Measurements from ENCODE around the gene CYP3A7. TPM values are rescaled to one million over a fixed set of nuclear protein-coding genes. Genes with fewer than 3 reads are reported as not detected.
"Not testable (repeated sequence)": the region's sequence is repeated elsewhere in the genome, so short reads cannot be mapped to it uniquely, and the experiment has no call there.

The CYP3A7 gene
- not detected for polyA plus RNA-seq (2012; ENCODE audit: missing spikeins)

DNA sequence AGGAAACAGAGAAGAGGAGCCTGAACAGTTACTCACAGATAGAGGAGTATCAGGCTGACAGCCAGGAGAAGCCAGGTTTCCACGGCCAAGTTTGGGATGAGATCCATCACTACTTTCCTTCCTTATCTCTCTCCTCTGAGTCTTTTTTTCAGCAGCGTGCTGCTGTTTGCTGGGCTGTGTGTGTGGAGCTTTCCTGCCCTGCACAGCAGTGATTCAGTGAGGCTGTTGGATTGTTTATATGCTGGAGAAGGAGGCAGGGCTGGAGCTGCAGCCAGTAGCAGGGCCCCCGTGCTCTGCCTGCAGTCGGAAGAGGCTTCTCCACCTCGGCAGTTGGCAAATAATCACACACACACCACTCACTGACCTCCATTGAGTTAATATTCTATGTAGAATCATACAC is at the start of gene CYP3A7:
Gene CYP3A7 (minus strand): TSS at position 210 of the 400 bp plus-strand sequence. CDS start 103 bp downstream, at position 107.
- DNase-seq (ENCODE audit: insufficient read length) (no peak), FAIRE-seq (no peak)
- no peak for TF ChIP-seq POLR2A (IDR thresholded peaks at IDR 0.05; ENCODE audit: low read depth, low read length)

DNA sequence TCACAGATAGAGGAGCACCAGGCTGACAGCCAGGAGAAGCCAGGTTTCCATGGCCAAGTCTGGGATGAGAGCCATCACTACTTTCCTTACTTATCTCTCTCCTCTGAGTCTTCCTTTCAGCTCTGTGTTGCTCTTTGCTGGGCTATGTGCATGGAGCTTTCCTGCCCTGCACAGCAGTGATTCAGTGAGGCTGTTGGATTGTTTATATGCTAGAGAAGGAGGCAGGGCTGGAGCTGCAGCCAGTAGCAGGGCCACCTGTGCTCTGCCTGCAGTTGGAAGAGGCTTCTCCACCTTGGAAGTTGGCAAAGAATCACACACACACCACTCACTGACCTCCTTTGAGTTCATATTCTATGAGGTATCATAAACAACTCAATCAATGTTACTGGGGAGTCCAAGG is 49.0 kb upstream of the CYP3A7 start, which contains the start of gene CYP3A4:
Gene CYP3A4 (minus strand): TSS at position 178 of the 400 bp plus-strand sequence. CDS start 103 bp downstream, at position 75.
- DNase-seq (ENCODE audit: insufficient read length) (no peak), FAIRE-seq (no peak)
- TF ChIP-seq POLR2AphosphoS5 (IDR thresholded peaks at IDR 0.05; ENCODE audit: low read depth, low read length) (no peak), TAF1 (IDR thresholded peaks at IDR 0.05; ENCODE audit: borderline replicate concordance, low read depth, low read length) (no peak), POLR2A (IDR thresholded peaks at IDR 0.05; ENCODE audit: low read depth, low read length) (no peak)

DNA sequence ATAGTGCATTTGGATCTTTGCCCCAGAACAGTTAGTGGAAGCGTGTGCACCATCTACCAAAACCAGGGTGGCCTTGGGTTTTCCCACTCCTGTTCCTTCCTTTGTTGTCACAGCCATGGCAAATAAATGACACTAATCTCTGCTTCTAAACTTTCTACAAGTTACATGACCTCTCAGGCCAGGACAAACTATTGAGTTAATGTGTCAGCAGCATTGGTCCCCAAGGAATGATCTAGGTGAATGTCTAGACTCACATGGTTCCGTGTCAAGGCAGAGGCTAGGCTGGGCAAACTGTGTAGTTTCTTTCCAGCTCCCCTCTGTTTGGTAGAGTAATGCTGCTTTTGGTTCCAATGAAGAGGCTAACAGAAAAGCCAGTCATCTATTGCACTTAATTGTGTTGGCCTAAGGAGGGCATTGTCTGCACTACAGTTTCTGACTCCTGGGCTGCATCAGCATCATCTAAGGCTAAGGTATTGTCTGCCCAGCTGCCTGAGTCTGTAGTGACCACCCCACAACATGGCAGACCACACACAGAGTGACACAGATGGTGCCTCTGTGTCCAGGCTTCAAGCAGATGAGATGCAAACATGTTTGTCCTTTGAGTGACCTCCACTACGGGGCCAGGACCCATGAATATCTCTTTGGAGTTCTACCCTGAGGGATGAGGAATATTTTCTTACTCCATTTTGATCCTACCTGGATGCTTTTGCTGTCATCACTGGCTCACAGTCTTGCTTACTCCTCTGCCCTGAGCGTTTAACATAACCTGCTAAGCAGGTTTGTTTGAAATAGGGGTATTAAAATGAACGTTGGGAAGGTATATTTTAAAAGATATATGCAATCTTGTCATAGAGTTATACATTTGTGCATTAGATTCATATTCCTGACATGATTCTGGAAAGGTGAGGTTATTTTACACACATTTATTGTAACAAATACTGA is 47.3 kb upstream of the CYP3A7 start:
- TF ChIP-seq POLR2A (IDR thresholded peaks at IDR 0.05; ENCODE audit: low read depth, low read length) (no peak), POLR2AphosphoS5 (IDR thresholded peaks at IDR 0.05; ENCODE audit: low read depth, low read length) (no peak)
- peak; percentile 36 for FAIRE-seq
- DNase-seq (ENCODE audit: insufficient read length): no peak

DNA sequence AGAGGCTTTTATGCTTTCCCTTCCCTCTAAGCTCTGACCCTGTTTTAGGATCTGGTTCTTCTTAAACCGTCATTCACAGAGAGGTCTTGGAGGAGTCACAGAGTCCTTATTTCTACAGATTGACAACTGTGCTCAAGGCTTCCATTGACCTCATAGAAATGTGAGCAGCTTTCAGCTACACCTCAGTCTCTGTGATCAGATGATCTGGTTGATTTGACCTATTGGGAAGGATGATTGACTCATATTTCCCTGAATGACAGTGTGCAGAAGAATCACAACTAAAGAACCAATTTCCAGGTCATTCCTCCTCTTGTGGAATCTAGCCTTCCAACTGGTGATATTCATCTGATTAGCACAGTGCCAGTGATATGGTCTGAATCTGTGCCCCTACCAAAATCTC is 45.6 kb upstream of the CYP3A7 start:
- no peak for DNase-seq (ENCODE audit: insufficient read length)
- TF ChIP-seq POLR2AphosphoS5 (IDR thresholded peaks at IDR 0.05; ENCODE audit: low read depth, low read length) (no peak), POLR2A (IDR thresholded peaks at IDR 0.05; ENCODE audit: low read depth, low read length) (no peak), TAF1 (IDR thresholded peaks at IDR 0.05; ENCODE audit: borderline replicate concordance, low read depth, low read length) (no peak)
- no peak for FAIRE-seq

DNA sequence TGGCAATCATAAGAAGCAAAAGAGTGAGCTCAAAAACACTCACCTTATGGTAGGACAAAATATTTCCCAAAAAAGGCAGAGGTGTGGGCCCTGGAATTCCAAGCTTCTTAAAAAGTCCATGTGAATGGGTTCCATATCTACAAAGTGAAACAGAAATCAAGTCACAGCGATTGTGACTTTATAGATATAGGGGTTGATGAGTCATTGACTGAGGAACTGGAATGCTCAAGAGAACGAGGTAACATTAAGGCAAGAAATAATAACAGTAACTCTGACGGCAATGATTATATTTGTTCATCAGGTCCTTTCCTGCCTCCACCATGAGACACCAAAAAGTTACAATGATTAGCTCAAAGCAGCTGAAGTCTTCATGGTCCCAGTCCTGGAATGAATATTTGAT is 45.0 kb upstream of the CYP3A7 start:
- FAIRE-seq: no peak
- no peak for TF ChIP-seq TAF1 (IDR thresholded peaks at IDR 0.05; ENCODE audit: borderline replicate concordance, low read depth, low read length)
- TF ChIP-seq POLR2A (IDR thresholded peaks at IDR 0.05; ENCODE audit: low read depth, low read length): no peak
- TF ChIP-seq POLR2AphosphoS5 (IDR thresholded peaks at IDR 0.05; ENCODE audit: low read depth, low read length): no peak
- no peak for DNase-seq (ENCODE audit: insufficient read length)

DNA sequence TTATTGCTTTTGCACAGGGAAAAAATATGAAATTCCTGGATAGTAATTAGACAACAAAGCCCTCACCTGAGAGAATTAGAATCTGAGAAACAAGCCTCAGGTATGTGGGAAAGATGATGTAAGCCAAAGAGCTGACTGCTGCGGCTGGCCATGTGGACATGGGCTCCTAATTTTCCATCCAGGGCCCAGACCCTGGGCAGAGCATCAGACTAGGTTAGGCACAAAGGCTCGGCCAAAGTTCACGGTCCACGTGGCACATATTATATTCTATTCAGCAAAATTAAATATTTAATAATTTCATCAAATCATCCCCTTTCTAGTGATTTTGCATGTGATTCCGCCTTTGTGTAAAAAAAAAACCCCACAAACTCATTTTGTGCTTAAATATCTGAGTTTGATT is 43.9 kb upstream of the CYP3A7 start:
- TF ChIP-seq POLR2AphosphoS5 (IDR thresholded peaks at IDR 0.05; ENCODE audit: low read depth, low read length) (no peak), POLR2A (IDR thresholded peaks at IDR 0.05; ENCODE audit: low read depth, low read length) (no peak), TAF1 (IDR thresholded peaks at IDR 0.05; ENCODE audit: borderline replicate concordance, low read depth, low read length) (no peak)
- FAIRE-seq (no peak), DNase-seq (ENCODE audit: insufficient read length) (no peak)

DNA sequence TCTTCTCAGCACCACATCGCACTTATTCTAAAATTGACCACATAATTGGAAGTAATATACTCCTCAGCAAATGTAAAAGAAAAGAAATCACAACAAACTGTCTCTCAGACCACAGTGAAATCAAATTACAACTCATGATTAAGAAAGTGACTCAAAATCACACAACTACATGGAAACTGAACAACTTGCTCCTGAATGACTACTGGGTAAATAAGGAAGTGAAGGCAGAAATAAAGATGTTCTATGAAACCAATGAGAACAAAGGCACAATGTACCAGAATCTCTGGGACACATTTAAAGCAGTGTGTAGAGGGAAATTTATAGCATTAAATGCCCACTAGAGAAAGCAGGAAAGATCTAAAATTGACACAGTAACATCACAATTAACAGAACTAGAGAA is 38.4 kb upstream of the CYP3A7 start:
- FAIRE-seq; DNase-seq (ENCODE audit: insufficient read length): not testable (repeated sequence)

DNA sequence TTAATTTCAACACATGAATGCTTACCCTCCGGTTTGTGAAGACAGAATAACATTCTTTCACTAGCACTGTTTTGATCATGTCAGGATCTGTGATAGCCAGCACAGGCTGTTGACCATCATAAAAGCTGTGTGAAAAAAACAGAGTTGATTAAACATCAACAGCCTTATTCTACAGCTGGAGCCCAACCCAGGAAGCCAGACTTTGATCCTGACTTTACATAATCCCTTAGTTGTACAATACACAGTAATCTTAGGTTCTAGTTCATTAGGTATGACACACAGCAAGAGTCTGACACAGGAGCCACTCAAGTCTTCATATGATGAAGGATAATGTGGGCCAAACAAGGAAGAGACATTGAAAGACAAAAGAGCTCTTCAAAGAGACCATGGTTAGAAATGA is 37.6 kb upstream of the CYP3A7 start:
- TF ChIP-seq POLR2A (IDR thresholded peaks at IDR 0.05; ENCODE audit: low read depth, low read length) (no peak), TAF1 (IDR thresholded peaks at IDR 0.05; ENCODE audit: borderline replicate concordance, low read depth, low read length) (no peak), POLR2AphosphoS5 (IDR thresholded peaks at IDR 0.05; ENCODE audit: low read depth, low read length) (no peak)
- DNase-seq (ENCODE audit: insufficient read length): no peak
- FAIRE-seq: no peak

DNA sequence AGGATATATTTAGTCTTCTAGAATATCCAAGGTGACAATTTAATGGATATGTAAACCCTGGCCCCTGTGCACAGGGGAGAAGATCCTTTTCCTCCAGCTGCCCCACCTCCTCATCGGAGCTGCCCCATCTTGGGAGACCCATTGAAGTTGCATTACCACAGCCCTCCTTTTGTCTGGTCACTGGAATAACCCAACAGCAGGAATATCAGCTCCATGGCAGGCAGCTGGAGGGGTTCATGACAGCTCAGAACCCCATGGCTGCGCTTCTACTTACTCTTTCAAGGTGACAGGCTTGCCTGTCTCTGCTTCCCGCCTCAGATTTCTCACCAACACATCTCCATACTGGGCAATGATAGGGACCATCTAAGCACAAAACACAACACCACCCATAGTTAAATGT is 34.5 kb upstream of the CYP3A7 start:
- not testable (repeated sequence) for FAIRE-seq; DNase-seq (ENCODE audit: insufficient read length)

DNA sequence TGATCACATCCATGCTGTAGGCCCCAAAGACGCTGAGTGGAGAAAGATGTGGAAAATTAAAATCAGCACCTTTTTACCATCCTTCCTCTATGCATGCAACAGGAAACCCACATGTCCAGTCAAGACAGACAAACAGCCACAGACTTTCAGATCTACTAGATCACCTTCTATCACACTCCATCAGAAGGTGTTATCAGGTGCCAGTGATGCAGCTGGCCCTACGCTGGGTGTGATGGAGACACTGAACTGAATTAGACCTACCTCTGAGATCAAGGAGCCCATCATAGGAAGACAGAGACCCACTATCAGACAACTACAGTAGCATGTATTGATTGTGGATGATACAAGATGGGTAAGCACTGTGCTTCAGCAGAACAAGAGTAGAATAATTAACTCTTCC is 33.5 kb upstream of the CYP3A7 start:
- no peak for TF ChIP-seq POLR2AphosphoS5 (IDR thresholded peaks at IDR 0.05; ENCODE audit: low read depth, low read length)
- no peak for TF ChIP-seq POLR2A (IDR thresholded peaks at IDR 0.05; ENCODE audit: low read depth, low read length)
- TF ChIP-seq TAF1 (IDR thresholded peaks at IDR 0.05; ENCODE audit: borderline replicate concordance, low read depth, low read length): no peak
- FAIRE-seq: no peak
- DNase-seq (ENCODE audit: insufficient read length): no peak

DNA sequence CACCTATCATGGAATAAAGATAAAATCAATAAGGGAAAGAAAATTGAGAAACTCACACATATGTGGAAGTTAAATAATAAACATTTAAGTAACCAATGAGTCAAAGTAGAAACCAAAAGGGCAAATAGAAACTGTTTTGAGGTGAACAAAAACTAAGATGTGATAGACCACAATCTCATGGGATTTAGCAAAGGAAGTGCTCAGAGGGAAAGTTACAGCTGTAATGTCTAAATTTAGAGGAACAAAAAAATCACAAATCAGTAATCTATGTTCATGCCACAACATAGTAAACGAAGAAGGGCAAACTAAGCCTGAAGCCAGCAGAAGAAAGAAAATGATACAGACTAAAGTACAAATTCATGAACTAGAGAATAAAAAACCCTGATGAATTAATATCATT is 32.7 kb upstream of the CYP3A7 start:
- FAIRE-seq: peak; percentile 77

DNA sequence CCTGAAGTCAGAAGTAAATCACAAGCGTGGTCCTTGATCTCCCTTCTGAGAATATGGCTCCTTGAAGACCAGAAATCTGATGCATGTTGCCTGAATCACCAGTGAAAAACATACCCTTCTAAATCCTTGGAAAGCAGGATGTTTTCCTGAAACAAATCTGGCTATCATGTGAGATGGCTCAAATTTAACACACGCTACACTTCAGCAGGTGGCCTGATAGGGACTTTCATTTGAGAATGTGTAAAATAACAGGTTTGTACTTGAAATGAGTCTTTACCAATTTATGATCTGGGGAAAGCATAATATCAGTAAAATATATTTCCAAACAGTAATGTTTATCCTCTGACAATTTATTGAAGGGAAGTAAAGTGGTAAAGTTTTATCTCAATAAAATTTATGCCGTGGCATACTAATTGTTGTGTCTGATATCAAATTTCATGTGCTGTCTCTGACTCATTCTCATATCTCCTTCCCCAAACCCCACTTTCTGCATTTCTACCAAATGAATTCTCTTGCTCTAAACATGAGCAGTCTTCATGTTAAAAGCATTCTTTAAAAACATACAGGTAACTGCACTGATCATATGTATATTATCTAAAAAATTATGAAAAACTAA is 31.6 kb upstream of the CYP3A7 start:
- FAIRE-seq (no peak), DNase-seq (ENCODE audit: insufficient read length) (no peak)
- TF ChIP-seq POLR2AphosphoS5 (IDR thresholded peaks at IDR 0.05; ENCODE audit: low read depth, low read length): no peak

More for the DNA sequence above, 32.7 kb upstream of the CYP3A7 start:
- no peak for DNase-seq (ENCODE audit: insufficient read length)
- TF ChIP-seq TAF1 (IDR thresholded peaks at IDR 0.05; ENCODE audit: borderline replicate concordance, low read depth, low read length) (no peak), POLR2AphosphoS5 (IDR thresholded peaks at IDR 0.05; ENCODE audit: low read depth, low read length) (no peak), POLR2A (IDR thresholded peaks at IDR 0.05; ENCODE audit: low read depth, low read length) (no peak)

Measured in GM12892 (cell line).